GM23338 (cell line): Measurements from ENCODE around the gene ADGRG6. TPM values are rescaled to one million over a fixed set of nuclear protein-coding genes. Genes with fewer than 3 reads are reported as not detected.
"Not testable (repeated sequence)": the region's sequence is repeated elsewhere in the genome, so short reads cannot be mapped to it uniquely, and the experiment has no call there.

Source experiments
- ATAC-seq: fragments of 200-7000 bp; cut with Tn5 transposase; 3 replicates; pipeline ENCODE4 v1.9.1; 2020
- DNase-seq: peaks from one replicate; pipeline ENCODE4 v3.0.0-alpha.2; 2015; ENCODE audit warnings: low spot score
- H2AFZ ChIP-seq: fragments of 200-600 bp; sonication (generic); 2 replicates; pipeline ENCODE4 v1.8.0; 2016; ENCODE audit warnings: antibody characterized with exemption, mild to moderate bottlenecking, moderate library complexity
- H3F3A ChIP-seq: fragments of 200-600 bp; sonication (generic); replicated peaks from 2 replicates; pipeline ENCODE4 v1.8.0; 2017; ENCODE audit warnings: antibody characterized with exemption, mixed run types, low read depth
- H3K27ac ChIP-seq: fragments of 200-600 bp; sonication (generic); 2 replicates; pipeline ENCODE4 v1.6.1; 2016; ENCODE audit warnings: low read depth
- H3K27me3 ChIP-seq: fragments of 200-600 bp; sonication (generic); 2 replicates; pipeline ENCODE4 v1.8.0; 2016; ENCODE audit warnings: mild to moderate bottlenecking, mixed run types, moderate library complexity; ENCODE audit not compliant: insufficient read depth
- H3K36me3 ChIP-seq: fragments of 200-600 bp; sonication (generic); 2 replicates; pipeline ENCODE4 v1.8.0; 2016; ENCODE audit warnings: mild to moderate bottlenecking; ENCODE audit not compliant: insufficient read depth
- H3K4me1 ChIP-seq: fragments of 200-600 bp; sonication (generic); 2 replicates; pipeline ENCODE4 v1.8.0; 2016; ENCODE audit warnings: mild to moderate bottlenecking, moderate library complexity; ENCODE audit not compliant: insufficient read depth
- H3K4me2 ChIP-seq: fragments of 200-600 bp; sonication (generic); 2 replicates; pipeline ENCODE4 v1.7.1; 2017; ENCODE audit warnings: mixed run types
- H3K4me3 ChIP-seq: fragments of 200-600 bp; sonication (generic); 2 replicates; pipeline ENCODE4 v1.6.1; 2016; ENCODE audit warnings: mixed run types
- H3K79me2 ChIP-seq: fragments of 200-600 bp; sonication (generic); replicated peaks from 2 replicates; pipeline ENCODE4 v1.8.0; 2017; ENCODE audit warnings: mild to moderate bottlenecking; ENCODE audit not compliant: insufficient read depth
- H3K9me2 ChIP-seq: fragments of 200-600 bp; sonication (generic); 2 replicates; pipeline ENCODE4 v1.8.0; 2017; ENCODE audit not compliant: insufficient read depth
- H4K20me1 ChIP-seq: fragments of 200-600 bp; sonication (generic); replicated peaks from 2 replicates; pipeline ENCODE4 v1.8.0; 2017; ENCODE audit warnings: mild to moderate bottlenecking; ENCODE audit not compliant: insufficient read depth
- H3K27ac Mint-ChIP-seq: 2 replicates; pipeline ENCODE4 v1.8.0; 2020; ENCODE audit warnings: inconsistent platforms, mild to moderate bottlenecking, moderate library complexity, mixed read lengths
- H3K27me3 Mint-ChIP-seq: 3 replicates; pipeline ENCODE4 v1.8.0; 2022; ENCODE audit warnings: low read depth, mild to moderate bottlenecking, moderate library complexity, mixed read lengths, inconsistent platforms; ENCODE audit not compliant: insufficient read depth, poor library complexity
- H3K36me3 Mint-ChIP-seq: 3 replicates; pipeline ENCODE4 v1.8.0; 2021; ENCODE audit warnings: low read depth, mild to moderate bottlenecking, inconsistent platforms, moderate library complexity, mixed read lengths
- H3K4me1 Mint-ChIP-seq: 3 replicates; pipeline ENCODE4 v1.8.0; 2020; ENCODE audit warnings: mild to moderate bottlenecking, inconsistent platforms, mixed read lengths
- H3K4me3 Mint-ChIP-seq: 3 replicates; pipeline ENCODE4 v1.8.0; 2021; ENCODE audit warnings: moderate library complexity, mild to moderate bottlenecking, inconsistent platforms, mixed read lengths
- H3K9me3 Mint-ChIP-seq: 3 replicates; pipeline ENCODE4 v1.8.0; 2020; ENCODE audit warnings: moderate library complexity, mild to moderate bottlenecking, inconsistent platforms, mixed read lengths
- CREB1 ChIP-seq: fragments of 250-450 bp; sonication (Bioruptor Pico); IDR thresholded peaks from 2 replicates; pipeline ENCODE4 v1.5.0; 2020; ENCODE audit warnings: low read depth, mild to moderate bottlenecking, moderate library complexity
- EZH2 ChIP-seq: fragments of 200-600 bp; sonication (generic); IDR thresholded peaks from one replicate; pipeline ENCODE4 v1.8.0; 2017; ENCODE audit warnings: antibody characterized with exemption, mild to moderate bottlenecking, low read depth; ENCODE audit not compliant: unreplicated experiment
- EZH2phosphoT487 ChIP-seq: fragments of 200-600 bp; sonication (generic); IDR thresholded peaks from one replicate; pipeline ENCODE4 v1.8.1; 2018; ENCODE audit warnings: antibody characterized with exemption; ENCODE audit not compliant: unreplicated experiment
- ZNF114 ChIP-seq: fragments of 250-450 bp; sonication (Bioruptor Pico); IDR thresholded peaks from 2 replicates; pipeline ENCODE4 v1.5.0; 2020; ENCODE audit warnings: mild to moderate bottlenecking, moderate library complexity
- ZNF331 ChIP-seq: fragments of 250-450 bp; sonication (Bioruptor Pico); IDR thresholded peaks from 2 replicates; pipeline ENCODE4 v1.5.0; 2020; ENCODE audit warnings: low read depth, mild to moderate bottlenecking, moderate library complexity
- polyA plus RNA-seq: library from polyadenylated mRNA; unstranded; fragments of >200 nt; fragmentation: Nextera tagmentation; extraction: Ambion mirVana; gene quantifications from 2 replicates; pipeline ENCODE4 v1.2.1, GENCODE V29; 2016
- total RNA-seq: library from RNA; depleted of rRNA; stranded (reverse); fragments of >200 nt; shearing (Covaris generic); gene quantifications from 2 replicates; pipeline ENCODE4 v1.2.3, GENCODE V29; 2014
- TF ChIP-seq, protein P1 (sequence below): IDR thresholded peaks from one replicate; pipeline ENCODE4 v1.6.1; 2018; ENCODE audit warnings: antibody characterized with exemption; ENCODE audit not compliant: unreplicated experiment
- TF ChIP-seq, protein P2 (sequence below), 2 experiments: fragments of 200-600 bp in 1 of 2; sonication (generic) in 1 of 2; conservative IDR thresholded peaks; 2 replicates each; pipeline versions ENCODE4 v1.5.1 to v1.6.1; 2016 to 2017; ENCODE audit warnings: antibody characterized with exemption in 2 of 2, low read depth in 2 of 2, mild to moderate bottlenecking in 2 of 2, moderate library complexity in 1 of 2

Gene ADGRG6
- total and polyA plus RNA-seq, 2 experiments from 2014 or later = 1.3 to 7.7 TPM

DNA sequence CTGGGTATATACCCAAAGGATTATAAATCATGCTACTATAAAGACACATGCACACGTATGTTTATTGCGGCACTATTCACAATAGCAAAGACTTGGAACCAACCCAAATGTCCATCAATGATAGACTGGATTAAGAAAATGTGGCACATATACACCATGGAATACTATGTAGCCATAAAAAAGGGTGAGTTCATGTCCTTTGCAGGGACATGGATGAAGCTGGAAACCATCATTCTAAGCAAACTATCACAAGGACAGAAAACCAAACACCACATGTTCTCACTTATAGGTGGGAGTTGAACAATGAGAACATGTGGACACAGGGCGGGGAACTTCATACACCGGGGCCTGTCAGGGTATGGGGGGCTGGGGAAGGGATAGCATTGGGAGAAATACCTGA, 18.7 kb upstream of the ADGRG6 start:
- H3K4me2 ChIP-seq, H3F3A ChIP-seq, H3K4me3 Mint-ChIP-seq, H3K27ac ChIP-seq, H3K9me2 ChIP-seq, H3K4me1 Mint-ChIP-seq, H3K4me1 ChIP-seq, H3K36me3 Mint-ChIP-seq, H3K27me3 Mint-ChIP-seq, H3K4me3 ChIP-seq, H3K36me3 ChIP-seq, H4K20me1 ChIP-seq, H3K9me3 Mint-ChIP-seq, H3K27me3 ChIP-seq, DNase-seq, H3K27ac Mint-ChIP-seq, H2AFZ ChIP-seq, ATAC-seq, H3K79me2 ChIP-seq: not testable (repeated sequence)

DNA sequence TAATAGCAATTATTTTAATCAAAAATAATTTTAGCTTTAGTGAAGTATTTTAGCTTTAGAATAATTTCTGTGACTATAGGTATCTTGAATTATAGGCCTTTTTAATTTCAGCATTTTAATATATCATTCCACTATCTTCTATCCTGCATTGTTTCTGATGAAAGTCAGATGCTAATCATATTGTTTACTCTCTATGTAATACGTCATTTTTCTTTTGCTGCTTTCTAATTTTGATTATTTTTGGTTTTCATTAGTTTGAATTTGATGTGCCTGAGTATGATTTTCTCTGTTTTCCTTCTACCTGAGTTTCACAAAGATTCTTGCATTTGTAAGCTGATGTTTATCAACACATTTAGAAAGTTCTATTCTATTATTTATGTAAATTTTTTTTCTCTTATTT, 17.4 kb upstream of the ADGRG6 start:
- no peaks in the 10 kb centered on the region for H3K36me3 Mint-ChIP-seq
- no peak overlapping the region for H3K27ac Mint-ChIP-seq
- no peak overlapping the region for H3K27ac ChIP-seq
- no peaks in the 10 kb centered on the region for H3K27me3 ChIP-seq
- H3F3A ChIP-seq = no peaks in the 10 kb centered on the region
- H3K9me2 ChIP-seq = no peaks in the 10 kb centered on the region
- no peaks in the 10 kb centered on the region for H3K36me3 ChIP-seq
- H3K27me3 Mint-ChIP-seq = no peaks in the 10 kb centered on the region
- no peak overlapping the region for H3K4me3 ChIP-seq
- H4K20me1 ChIP-seq = no peaks in the 10 kb centered on the region
- DNase-seq (no peak), ATAC-seq (no peak)
- H3K4me3 Mint-ChIP-seq = no peak overlapping the region
- TF ChIP-seq, protein P1, sequence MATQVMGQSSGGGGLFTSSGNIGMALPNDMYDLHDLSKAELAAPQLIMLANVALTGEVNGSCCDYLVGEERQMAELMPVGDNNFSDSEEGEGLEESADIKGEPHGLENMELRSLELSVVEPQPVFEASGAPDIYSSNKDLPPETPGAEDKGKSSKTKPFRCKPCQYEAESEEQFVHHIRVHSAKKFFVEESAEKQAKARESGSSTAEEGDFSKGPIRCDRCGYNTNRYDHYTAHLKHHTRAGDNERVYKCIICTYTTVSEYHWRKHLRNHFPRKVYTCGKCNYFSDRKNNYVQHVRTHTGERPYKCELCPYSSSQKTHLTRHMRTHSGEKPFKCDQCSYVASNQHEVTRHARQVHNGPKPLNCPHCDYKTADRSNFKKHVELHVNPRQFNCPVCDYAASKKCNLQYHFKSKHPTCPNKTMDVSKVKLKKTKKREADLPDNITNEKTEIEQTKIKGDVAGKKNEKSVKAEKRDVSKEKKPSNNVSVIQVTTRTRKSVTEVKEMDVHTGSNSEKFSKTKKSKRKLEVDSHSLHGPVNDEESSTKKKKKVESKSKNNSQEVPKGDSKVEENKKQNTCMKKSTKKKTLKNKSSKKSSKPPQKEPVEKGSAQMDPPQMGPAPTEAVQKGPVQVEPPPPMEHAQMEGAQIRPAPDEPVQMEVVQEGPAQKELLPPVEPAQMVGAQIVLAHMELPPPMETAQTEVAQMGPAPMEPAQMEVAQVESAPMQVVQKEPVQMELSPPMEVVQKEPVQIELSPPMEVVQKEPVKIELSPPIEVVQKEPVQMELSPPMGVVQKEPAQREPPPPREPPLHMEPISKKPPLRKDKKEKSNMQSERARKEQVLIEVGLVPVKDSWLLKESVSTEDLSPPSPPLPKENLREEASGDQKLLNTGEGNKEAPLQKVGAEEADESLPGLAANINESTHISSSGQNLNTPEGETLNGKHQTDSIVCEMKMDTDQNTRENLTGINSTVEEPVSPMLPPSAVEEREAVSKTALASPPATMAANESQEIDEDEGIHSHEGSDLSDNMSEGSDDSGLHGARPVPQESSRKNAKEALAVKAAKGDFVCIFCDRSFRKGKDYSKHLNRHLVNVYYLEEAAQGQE = no peak
- TF ChIP-seq EZH2phosphoT487 = no peak
- no peak for TF ChIP-seq CREB1
- no peak for TF ChIP-seq EZH2
- TF ChIP-seq, protein P2, sequence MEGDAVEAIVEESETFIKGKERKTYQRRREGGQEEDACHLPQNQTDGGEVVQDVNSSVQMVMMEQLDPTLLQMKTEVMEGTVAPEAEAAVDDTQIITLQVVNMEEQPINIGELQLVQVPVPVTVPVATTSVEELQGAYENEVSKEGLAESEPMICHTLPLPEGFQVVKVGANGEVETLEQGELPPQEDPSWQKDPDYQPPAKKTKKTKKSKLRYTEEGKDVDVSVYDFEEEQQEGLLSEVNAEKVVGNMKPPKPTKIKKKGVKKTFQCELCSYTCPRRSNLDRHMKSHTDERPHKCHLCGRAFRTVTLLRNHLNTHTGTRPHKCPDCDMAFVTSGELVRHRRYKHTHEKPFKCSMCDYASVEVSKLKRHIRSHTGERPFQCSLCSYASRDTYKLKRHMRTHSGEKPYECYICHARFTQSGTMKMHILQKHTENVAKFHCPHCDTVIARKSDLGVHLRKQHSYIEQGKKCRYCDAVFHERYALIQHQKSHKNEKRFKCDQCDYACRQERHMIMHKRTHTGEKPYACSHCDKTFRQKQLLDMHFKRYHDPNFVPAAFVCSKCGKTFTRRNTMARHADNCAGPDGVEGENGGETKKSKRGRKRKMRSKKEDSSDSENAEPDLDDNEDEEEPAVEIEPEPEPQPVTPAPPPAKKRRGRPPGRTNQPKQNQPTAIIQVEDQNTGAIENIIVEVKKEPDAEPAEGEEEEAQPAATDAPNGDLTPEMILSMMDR (conservative IDR thresholded peaks at IDR 0.05; ENCODE audit: low read depth in 2 of 2) = no peak
- TF ChIP-seq ZNF331 (CRISPR knock-in tag) = no peak
- no peak for TF ChIP-seq ZNF114 (CRISPR knock-in tag)
- H2AFZ ChIP-seq = no peak overlapping the region
- no peaks in the 10 kb centered on the region for H3K4me1 ChIP-seq
- H3K79me2 ChIP-seq = no peaks in the 10 kb centered on the region
- no peaks in the 10 kb centered on the region for H3K9me3 Mint-ChIP-seq
- no peak overlapping the region for H3K4me2 ChIP-seq
- H3K4me1 Mint-ChIP-seq = peaks cover 5% of the 10 kb centered on the region; the same call in 2 of the 3 replicates
